Spleen (tissue), 11 donors: ENCODE results near the gene OR6S1. TPM values are rescaled to one million over a fixed set of nuclear protein-coding genes. Genes with fewer than 3 reads are reported as not detected.
A peak's percentile ranks its signal among the peaks of the same experiment; 100 is the strongest.

Experiments
- DNase-seq: peaks from one replicate; pipeline ENCODE4 v3.0.0-alpha.2; 2020
- H3K27ac ChIP-seq, 8 donors: fragments of 200-600 bp; sonication (generic) in 7 of 8; 1 replicate in 4 of 8; 2 replicates in 4 of 8; pipeline versions ENCODE4 v1.5.0 to v1.8.0; 2016 to 2021; ENCODE audit warnings: inconsistent platforms in 4 of 8, mild to moderate bottlenecking in 4 of 8, moderate library complexity in 1 of 8
- H3K27me3 ChIP-seq, 7 donors: fragments of 200-600 bp; sonication (generic) in 6 of 7; replicated peaks in 1 of 7; 1 replicate in 4 of 7; 2 replicates in 3 of 7; pipeline versions ENCODE4 v1.5.0 to v1.8.0; 2016 to 2021; ENCODE audit warnings: inconsistent platforms in 3 of 7, mild to moderate bottlenecking in 1 of 7
- H3K36me3 ChIP-seq, 6 donors: fragments of 200-600 bp; sonication (generic) in 5 of 6; 1 replicate in 4 of 6; 2 replicates in 2 of 6; pipeline versions ENCODE4 v1.5.0 to v1.8.0; 2016 to 2021; ENCODE audit warnings: inconsistent platforms in 2 of 6
- H3K4me1 ChIP-seq, 6 donors: fragments of 200-600 bp; sonication (generic) in 5 of 6; 1 replicate in 3 of 6; 2 replicates in 3 of 6; pipeline versions ENCODE4 v1.5.0 to v1.8.0; 2016 to 2021; ENCODE audit warnings: inconsistent platforms in 3 of 6
- H3K4me3 ChIP-seq, 8 donors: fragments of 200-600 bp; sonication (generic) in 7 of 8; 1 replicate in 4 of 8; 2 replicates in 4 of 8; pipeline versions ENCODE4 v1.5.0 to v1.8.0; 2016 to 2021; ENCODE audit warnings: inconsistent platforms in 4 of 8, mild to moderate bottlenecking in 4 of 8, moderate library complexity in 2 of 8
- H3K9me3 ChIP-seq, 8 donors: fragments of 200-600 bp; sonication (generic) in 7 of 8; 1 replicate in 4 of 8; 2 replicates in 4 of 8; pipeline versions ENCODE4 v1.5.0 to v1.8.0; 2016 to 2021; ENCODE audit warnings: inconsistent platforms in 4 of 8
- POLR2A ChIP-seq, 3 donors: fragments of 450-650 bp; IDR thresholded peaks; one replicate each; pipeline ENCODE4 v1.5.1; 2017; ENCODE audit warnings: antibody characterized with exemption in 3 of 3, mild to moderate bottlenecking in 1 of 3
- POLR2AphosphoS5 ChIP-seq, 3 donors: sonication (generic); formaldehyde crosslinking; IDR thresholded peaks; one replicate each; pipeline ENCODE4 v1.5.1; 2017; ENCODE audit warnings: antibody characterized with exemption in 3 of 3
- WGBS, 5 donors: extraction: QIAGEN DNeasy Blood & Tissue Kit in 3 of 5; methylation state at CpG; one replicate each; pipeline versions ENCODE4 v1.1.5 to v1.1.7; 2013 to 2018; 5-methylcytosine and 5-hydroxymethylcytosine counted together
- intact Hi-C: fragments of 100-400 bp; cut with DNase I; formaldehyde crosslinking; loops from one replicate; pipeline ENCODE4 v1.15.0; 2023; ENCODE audit warnings: low total_unique reads
- polyA plus RNA-seq, 3 donors: library from polyadenylated mRNA; stranded (reverse); fragments of 200-250 nt; gene quantifications; one replicate each; pipeline ENCODE4 v1.2.1, GENCODE V29; 2013
- total RNA-seq, 7 donors: library from RNA; depleted of rRNA in 3 of 7; stranded (reverse); fragments of >200 nt in 3 of 7; fragmentation: NEBNext Ultra II Directional in 4 of 7; extraction: Animal tissue kit (Norgen Biotek cat#: 25700) in 4 of 7; gene quantifications; one replicate each; pipeline versions ENCODE4 v1.1.0 to v1.2.1, GENCODE V29; 2016 to 2021
- TF ChIP-seq, protein P1 (sequence below), 11 experiments: fragments of 200-600 bp in 7 of 11; fragments of 450-650 bp in 4 of 11; sonication (generic) in 4 of 11; IDR thresholded peaks in 8 of 11; conservative IDR thresholded peaks in 3 of 11; 1 replicate in 7 of 11; 2 replicates in 4 of 11; pipeline versions ENCODE4 v1.4.0 to v1.8.0; 2016 to 2021; ENCODE audit warnings: antibody characterized with exemption in 11 of 11, inconsistent platforms in 4 of 11, mild to moderate bottlenecking in 1 of 11
- donor health status: healthy with polysubstance abuse.
- donor health status: DM: no; HTN: no; CAD: no; lungs with moderate emphysema.
- donor health status: DM: no; HTN: no; CAD: no.
- donor health status: Bipolar disorder and iron deficiency.
- donor health status: healthy.
- donor health status: DM: no; HTN: no; CAD: no.
- donor health status: DM: yes; HTN: yes; CAD: no.

Gene OR6S1
- total and polyA plus RNA-seq, 10 donors: 0.10 to 0.77 (median 0.27) TPM; not detected in 7

DNA sequence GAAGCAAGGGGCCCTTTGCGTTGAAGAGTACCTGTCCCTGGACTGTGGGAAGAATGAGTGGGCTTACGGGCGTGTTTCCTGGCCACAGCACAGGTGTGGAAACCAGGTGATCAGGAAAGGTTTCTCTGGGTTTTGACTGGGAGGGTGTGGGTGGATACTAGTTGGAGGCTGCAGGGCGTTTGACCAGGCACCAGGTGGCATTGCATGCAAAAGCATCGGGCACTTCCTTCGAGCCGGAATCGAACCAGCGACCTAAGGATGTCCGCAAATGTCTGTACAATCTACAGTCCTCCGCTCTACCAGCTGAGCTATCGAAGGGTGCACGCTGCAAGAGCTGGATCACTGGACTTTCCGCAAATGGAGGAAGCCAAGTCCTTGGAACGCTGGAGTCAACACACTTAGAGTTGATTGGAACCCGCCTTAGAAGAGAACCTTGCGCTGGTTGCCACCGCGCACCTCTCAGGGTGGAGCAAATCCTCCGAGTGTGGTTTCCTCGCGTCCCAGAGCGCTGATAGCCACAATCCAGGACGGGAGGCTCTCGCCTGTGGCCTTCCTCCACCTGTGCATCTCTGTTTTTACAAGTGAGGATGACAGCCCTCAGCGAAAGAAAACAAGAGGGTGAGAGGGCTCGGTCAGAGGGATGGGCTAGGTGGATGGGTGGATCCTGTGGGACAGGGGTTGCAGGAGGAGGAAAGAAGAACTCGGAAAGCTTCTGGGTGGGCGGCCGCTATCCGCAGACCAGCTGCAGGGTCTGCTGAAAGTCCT is 21.7 kb upstream of the OR6S1 start:
- intact Hi-C loops: no loop called here
- TF ChIP-seq POLR2AphosphoS5 (IDR thresholded peaks at IDR 0.05) (no peak), POLR2A (IDR thresholded peaks at IDR 0.05) (no peak)
- TF ChIP-seq, protein P1, sequence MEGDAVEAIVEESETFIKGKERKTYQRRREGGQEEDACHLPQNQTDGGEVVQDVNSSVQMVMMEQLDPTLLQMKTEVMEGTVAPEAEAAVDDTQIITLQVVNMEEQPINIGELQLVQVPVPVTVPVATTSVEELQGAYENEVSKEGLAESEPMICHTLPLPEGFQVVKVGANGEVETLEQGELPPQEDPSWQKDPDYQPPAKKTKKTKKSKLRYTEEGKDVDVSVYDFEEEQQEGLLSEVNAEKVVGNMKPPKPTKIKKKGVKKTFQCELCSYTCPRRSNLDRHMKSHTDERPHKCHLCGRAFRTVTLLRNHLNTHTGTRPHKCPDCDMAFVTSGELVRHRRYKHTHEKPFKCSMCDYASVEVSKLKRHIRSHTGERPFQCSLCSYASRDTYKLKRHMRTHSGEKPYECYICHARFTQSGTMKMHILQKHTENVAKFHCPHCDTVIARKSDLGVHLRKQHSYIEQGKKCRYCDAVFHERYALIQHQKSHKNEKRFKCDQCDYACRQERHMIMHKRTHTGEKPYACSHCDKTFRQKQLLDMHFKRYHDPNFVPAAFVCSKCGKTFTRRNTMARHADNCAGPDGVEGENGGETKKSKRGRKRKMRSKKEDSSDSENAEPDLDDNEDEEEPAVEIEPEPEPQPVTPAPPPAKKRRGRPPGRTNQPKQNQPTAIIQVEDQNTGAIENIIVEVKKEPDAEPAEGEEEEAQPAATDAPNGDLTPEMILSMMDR (IDR thresholded peaks at IDR 0.05 in 8 of 11, conservative IDR thresholded peaks at IDR 0.05 in 3 of 11): peak; percentile 53 to 83 (median 77)
- peak overlapping the region; percentile 20 to 71 (median 39) for H3K4me3 ChIP-seq
- peak overlapping the region in 4 of 8 donors; percentile 3 to 51 (median 19) for H3K27ac ChIP-seq
- peaks cover 0 to 48% (median 26%) of the 10 kb centered on the region in 6 donors for H3K4me1 ChIP-seq
- no peaks in the 10 kb centered on the region for H3K36me3 ChIP-seq
- peak; percentile 90 for DNase-seq
- peaks cover 0 to 62% (median 16%) of the 10 kb centered on the region in 7 donors for H3K27me3 ChIP-seq
- WGBS, 5 donors: 2 to 3% (median 3%) methylated on average over 31 of the region's 31 CpGs
- H3K9me3 ChIP-seq: no peaks in the 10 kb centered on the region

DNA sequence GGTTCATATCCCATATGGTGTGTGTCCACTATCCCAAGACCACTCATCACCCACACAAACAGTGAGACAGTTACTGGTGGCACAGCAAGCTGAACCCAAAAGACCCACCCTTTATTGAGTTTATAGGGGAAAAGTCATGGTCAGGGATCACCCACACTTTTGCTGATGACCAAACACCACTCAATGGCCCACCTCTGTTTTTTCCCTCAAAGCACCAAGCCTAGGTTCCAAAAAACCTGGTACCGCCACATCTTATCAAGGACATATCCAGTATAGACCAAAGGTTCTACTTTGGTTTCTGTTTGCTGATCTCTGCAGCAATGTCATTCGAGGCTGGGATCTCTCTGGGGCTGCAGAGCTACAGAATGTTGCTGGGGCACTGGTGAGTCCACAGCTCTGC is 19.7 kb upstream of the OR6S1 start:
- 65 to 86% (median 82%) methylated on average over 2 of the region's 2 CpGs for WGBS, 5 donors
- Histone ChIP-seq H3K4me1 (peaks cover 0 to 40% (median 16%) of the 10 kb centered on the region in 6 donors), H3K27me3 (peaks cover 0 to 81% (median 33%) of the 10 kb centered on the region in 7 donors), H3K36me3 (no peaks in the 10 kb centered on the region), H3K4me3 (no peak overlapping the region), H3K27ac (no peak overlapping the region), H3K9me3 (no peaks in the 10 kb centered on the region)
- TF ChIP-seq POLR2AphosphoS5 (IDR thresholded peaks at IDR 0.05) (no peak), POLR2A (IDR thresholded peaks at IDR 0.05) (no peak)
- TF ChIP-seq, protein P1 (IDR thresholded peaks at IDR 0.05 in 8 of 11, conservative IDR thresholded peaks at IDR 0.05 in 3 of 11): no peak
- intact Hi-C loops: no loop called here
- no peak for DNase-seq

DNA sequence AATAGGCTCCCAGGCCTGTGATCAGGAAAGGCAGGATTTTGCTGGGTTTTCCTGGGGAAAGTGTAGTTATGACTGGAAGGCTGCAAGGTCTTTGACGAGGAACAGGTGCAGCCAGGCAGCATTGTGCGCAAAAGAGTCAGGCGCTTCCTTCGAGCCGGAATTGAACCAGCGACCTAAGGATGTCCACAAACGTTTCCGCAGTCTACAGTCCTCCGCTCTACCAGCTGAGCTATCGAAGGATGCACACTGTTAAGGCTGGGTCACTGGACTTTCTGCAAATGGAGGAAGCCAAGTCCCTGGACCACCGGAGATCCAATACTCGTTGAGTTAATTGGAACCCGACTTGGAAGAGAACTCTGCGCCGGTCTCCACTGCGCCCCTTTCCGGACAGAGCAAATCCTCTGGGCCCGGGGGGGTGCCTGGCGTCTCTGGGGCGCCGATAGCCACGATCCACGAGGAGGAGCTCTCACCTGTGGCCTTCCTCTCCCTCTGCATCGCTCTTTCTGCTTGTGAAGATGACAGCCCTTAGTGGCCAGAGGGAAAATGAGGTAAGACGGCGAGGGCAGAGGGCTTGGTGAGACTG is 18.4 kb upstream of the OR6S1 start:
- no peak overlapping the region for H3K27ac ChIP-seq
- TF ChIP-seq, protein P1 (IDR thresholded peaks at IDR 0.05 in 8 of 11, conservative IDR thresholded peaks at IDR 0.05 in 3 of 11): no peak
- TF ChIP-seq POLR2AphosphoS5 (IDR thresholded peaks at IDR 0.05) (no peak), POLR2A (IDR thresholded peaks at IDR 0.05) (no peak)
- peak; percentile 64 for DNase-seq

DNA sequence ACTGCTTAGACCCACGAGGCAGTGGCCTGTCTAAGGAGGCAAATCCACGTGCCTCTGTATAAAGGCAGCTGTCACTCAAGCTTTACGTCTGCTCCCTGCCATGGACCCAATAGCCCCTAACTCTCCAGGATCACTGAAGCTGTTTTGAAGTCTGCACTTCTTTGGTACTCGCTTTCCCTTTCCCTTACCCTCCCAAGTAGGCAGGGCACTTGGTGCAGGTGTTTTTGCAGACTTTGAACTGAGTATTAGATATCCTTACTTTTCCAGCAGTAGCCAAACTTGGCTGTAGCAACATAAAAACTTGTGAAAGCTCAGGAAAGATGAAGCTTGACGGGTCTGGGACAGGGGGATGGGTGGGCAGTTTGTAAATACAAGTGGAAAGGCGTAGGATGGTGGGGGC is 17.8 kb upstream of the OR6S1 start:
- H3K9me3 ChIP-seq: no peaks in the 10 kb centered on the region
- intact Hi-C loops: no loop called here
- TF ChIP-seq POLR2A (IDR thresholded peaks at IDR 0.05): no peak
- TF ChIP-seq POLR2AphosphoS5 (IDR thresholded peaks at IDR 0.05): no peak
- TF ChIP-seq, protein P1 (IDR thresholded peaks at IDR 0.05 in 8 of 11, conservative IDR thresholded peaks at IDR 0.05 in 3 of 11): no peak
- H3K4me3 ChIP-seq: no peak overlapping the region
- H3K27ac ChIP-seq: no peak overlapping the region
- 69 to 83% (median 80%) methylated on average over 6 of the region's 6 CpGs for WGBS, 5 donors
- H3K4me1 ChIP-seq: peaks cover 0 to 28% (median 16%) of the 10 kb centered on the region in 6 donors
- H3K36me3 ChIP-seq: no peaks in the 10 kb centered on the region
- no peak for DNase-seq
- peaks cover 0 to 90% (median 43%) of the 10 kb centered on the region in 7 donors for H3K27me3 ChIP-seq

More for the DNA sequence above, 18.4 kb upstream of the OR6S1 start:
- Histone ChIP-seq H3K4me1 (peaks cover 0 to 31% (median 16%) of the 10 kb centered on the region in 6 donors), H3K9me3 (no peaks in the 10 kb centered on the region), H3K27me3 (peaks cover 0 to 89% (median 43%) of the 10 kb centered on the region in 7 donors), H3K4me3 (no peak overlapping the region), H3K36me3 (no peaks in the 10 kb centered on the region)
- intact Hi-C loops: no loop called here
- 44 to 70% (median 57%) methylated on average over 26 of the region's 26 CpGs for WGBS, 5 donors
